WTC11 (cell line): ENCODE results near the gene ADGRL3. TPM values are rescaled to one million over a fixed set of nuclear protein-coding genes. Genes with fewer than 3 reads are reported as not detected.

Source experiments
- ATAC-seq: fragments of 200-7000 bp; cut with Tn5 transposase; 2 replicates; pipeline ENCODE4 v1.10.0; 2021; ENCODE audit warnings: mild to moderate bottlenecking, moderate library complexity
- CTCF ChIA-PET: fragments of 300-600 bp; sonication (Branson Sonifier 250); formaldehyde crosslinking; loops from one replicate; lab custom pipeline; 2021; ENCODE audit warnings: antibody characterized with exemption; lab: Charles Lee
- POLR2A ChIA-PET: fragments of 350-600 bp; sonication (Branson Sonifier 250); formaldehyde crosslinking; loops from one replicate; lab custom pipeline; 2021; ENCODE audit warnings: antibody characterized with exemption; lab: Charles Lee
- DNase-seq: peaks from one replicate; pipeline ENCODE4 v3.0.0; 2021; ENCODE audit warnings: low spot score
- H3K27ac Mint-ChIP-seq: 2 replicates; pipeline ENCODE4 v1.8.0; 2021; ENCODE audit warnings: mixed read lengths
- H3K27me3 Mint-ChIP-seq: 2 replicates; pipeline ENCODE4 v1.8.0; 2021; ENCODE audit warnings: low read depth, mild to moderate bottlenecking, moderate library complexity, mixed read lengths
- H3K36me3 Mint-ChIP-seq: 2 replicates; pipeline ENCODE4 v1.8.0; 2021; ENCODE audit warnings: mixed read lengths
- H3K4me1 Mint-ChIP-seq: 2 replicates; pipeline ENCODE4 v1.8.0; 2022; ENCODE audit warnings: mixed read lengths
- H3K4me3 Mint-ChIP-seq: 2 replicates; pipeline ENCODE4 v1.8.0; 2021; ENCODE audit warnings: mild to moderate bottlenecking, moderate library complexity, mixed read lengths
- H3K9me3 Mint-ChIP-seq: 2 replicates; pipeline ENCODE4 v1.8.0; 2021; ENCODE audit warnings: mixed read lengths
- ATF3 ChIP-seq: sonication (generic); formaldehyde crosslinking; conservative IDR thresholded peaks from 2 replicates; pipeline ENCODE4 v1.8.1; 2022; ENCODE audit warnings: mild to moderate bottlenecking, missing genetic modification reagents
- E2F4 ChIP-seq: sonication (generic); formaldehyde crosslinking; IDR thresholded peaks from 2 replicates; pipeline ENCODE4 v1.8.1; 2022; ENCODE audit warnings: low read depth, mild to moderate bottlenecking, moderate library complexity, missing genetic modification reagents, borderline replicate concordance
- ETV6 ChIP-seq: sonication (generic); formaldehyde crosslinking; IDR thresholded peaks from 2 replicates; pipeline ENCODE4 v1.8.1; 2022; ENCODE audit warnings: mild to moderate bottlenecking, missing genetic modification reagents
- GTF2I ChIP-seq: fragments of 250-450 bp; sonication (Bioruptor Pico); conservative IDR thresholded peaks from 2 replicates; pipeline ENCODE4 v1.4.0; 2021; ENCODE audit warnings: mild to moderate bottlenecking
- JUN ChIP-seq: sonication (generic); formaldehyde crosslinking; IDR thresholded peaks from 2 replicates; pipeline ENCODE4 v1.8.0; 2023; ENCODE audit warnings: mild to moderate bottlenecking, missing genetic modification reagents
- MLX ChIP-seq: sonication (generic); formaldehyde crosslinking; IDR thresholded peaks from 2 replicates; pipeline ENCODE4 v1.8.1; 2023; ENCODE audit warnings: mild to moderate bottlenecking, missing genetic modification reagents, moderate library complexity
- NFE2L1 ChIP-seq: sonication (generic); formaldehyde crosslinking; IDR thresholded peaks from 2 replicates; pipeline ENCODE4 v1.8.1; 2023; ENCODE audit warnings: missing genetic modification reagents
- PRDM15 ChIP-seq: sonication (generic); formaldehyde crosslinking; IDR thresholded peaks from 2 replicates; pipeline ENCODE4 v1.8.0; 2022; ENCODE audit warnings: missing genetic modification reagents
- SMAD4 ChIP-seq: sonication (generic); formaldehyde crosslinking; IDR thresholded peaks from 2 replicates; pipeline ENCODE4 v1.8.0; 2022; ENCODE audit warnings: mild to moderate bottlenecking, missing genetic modification reagents
- TEAD4 ChIP-seq: sonication (generic); formaldehyde crosslinking; IDR thresholded peaks from 2 replicates; pipeline ENCODE4 v1.8.0; 2022; ENCODE audit warnings: mild to moderate bottlenecking, missing genetic modification reagents
- TP53 ChIP-seq: sonication (generic); formaldehyde crosslinking; IDR thresholded peaks from 2 replicates; pipeline ENCODE4 v1.8.1; 2023; ENCODE audit warnings: mild to moderate bottlenecking, missing genetic modification reagents
- total RNA-seq: library from RNA; stranded (reverse); gene quantifications from 3 replicates; pipeline ENCODE4 v1.2.3, GENCODE V29; 2021
- TF ChIP-seq, protein P1 (sequence below): sonication (generic); formaldehyde crosslinking; IDR thresholded peaks from 2 replicates; pipeline ENCODE4 v1.8.0; 2023; ENCODE audit warnings: missing genetic modification reagents
- TF ChIP-seq, protein P2 (sequence below): sonication (generic); formaldehyde crosslinking; conservative IDR thresholded peaks from 2 replicates; pipeline ENCODE4 v1.8.1; 2023; ENCODE audit warnings: mild to moderate bottlenecking, low read depth, missing genetic modification reagents, moderate library complexity
- TF ChIP-seq, protein P3 (sequence below): fragments of 250-450 bp; sonication (Bioruptor Pico); IDR thresholded peaks from 2 replicates; pipeline ENCODE4 v1.8.0; 2021; ENCODE audit warnings: mild to moderate bottlenecking
- TF ChIP-seq, protein P4 (sequence below): sonication (generic); formaldehyde crosslinking; IDR thresholded peaks from 2 replicates; pipeline ENCODE4 v1.8.1; 2022; ENCODE audit warnings: mild to moderate bottlenecking, moderate library complexity, missing genetic modification reagents
- TF ChIP-seq, protein P5 (sequence below): fragments of 250-450 bp; sonication (Bioruptor Pico); IDR thresholded peaks from 2 replicates; pipeline ENCODE4 v1.9.0; 2021; ENCODE audit warnings: mild to moderate bottlenecking, borderline replicate concordance

The ADGRL3 gene
- total RNA-seq, 1 experiment from 2014 or later: 8.7 TPM

DNA sequence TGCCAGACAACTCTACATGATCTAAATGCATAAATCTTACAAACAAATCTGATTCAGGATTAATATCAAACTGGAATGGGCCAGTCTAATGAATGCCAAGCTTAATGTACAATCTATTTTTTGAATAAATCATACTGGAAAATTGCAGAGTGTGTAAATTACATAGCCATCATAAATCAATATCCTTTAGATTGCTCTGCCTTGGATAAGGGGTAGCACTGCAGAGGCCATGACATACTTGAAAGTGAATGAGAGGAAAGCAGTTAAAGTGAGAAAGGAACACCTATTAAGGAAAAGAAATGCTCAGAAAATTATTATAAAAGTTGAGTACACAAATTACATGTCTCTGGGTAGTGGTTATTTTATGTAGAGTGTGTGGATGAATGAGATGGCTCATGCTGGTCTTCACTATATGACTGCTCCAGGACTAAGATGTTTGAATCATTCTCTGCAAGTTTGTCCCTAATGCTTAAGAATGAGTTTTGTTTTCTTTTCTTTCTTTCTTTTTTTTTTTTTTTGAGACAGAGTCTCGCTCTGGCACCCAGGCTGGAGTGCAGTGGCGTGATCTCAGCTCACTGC is 100.2 kb downstream of the ADGRL3 start (continued):
- no peak for TF ChIP-seq NFE2L1 (CRISPR knock-in tag)
- TF ChIP-seq, protein P1, sequence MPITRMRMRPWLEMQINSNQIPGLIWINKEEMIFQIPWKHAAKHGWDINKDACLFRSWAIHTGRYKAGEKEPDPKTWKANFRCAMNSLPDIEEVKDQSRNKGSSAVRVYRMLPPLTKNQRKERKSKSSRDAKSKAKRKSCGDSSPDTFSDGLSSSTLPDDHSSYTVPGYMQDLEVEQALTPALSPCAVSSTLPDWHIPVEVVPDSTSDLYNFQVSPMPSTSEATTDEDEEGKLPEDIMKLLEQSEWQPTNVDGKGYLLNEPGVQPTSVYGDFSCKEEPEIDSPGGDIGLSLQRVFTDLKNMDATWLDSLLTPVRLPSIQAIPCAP (CRISPR knock-in tag): no peak

- H3K27me3 Mint-ChIP-seq: no peaks in the 10 kb centered on the region
- peaks cover 47% of the 10 kb centered on the region for H3K4me1 Mint-ChIP-seq
- DNase-seq (no peak), ATAC-seq (no peak)
- no peak overlapping the region for H3K27ac Mint-ChIP-seq
- H3K36me3 Mint-ChIP-seq: no peaks in the 10 kb centered on the region
- ChIA-PET POLR2A (no interaction called here), CTCF (no interaction called here)
- H3K4me3 Mint-ChIP-seq: no peak overlapping the region
- no peaks in the 10 kb centered on the region for H3K9me3 Mint-ChIP-seq
- TF ChIP-seq TP53 (CRISPR knock-in tag) (no peak), E2F4 (CRISPR knock-in tag) (no peak), MLX (CRISPR knock-in tag) (no peak), PRDM15 (no peak), GTF2I (CRISPR knock-in tag) (no peak), TEAD4 (no peak), ETV6 (no peak), ATF3 (CRISPR knock-in tag) (no peak), JUN (CRISPR knock-in tag) (no peak), SMAD4 (CRISPR knock-in tag) (no peak)
- TF ChIP-seq, protein P2, sequence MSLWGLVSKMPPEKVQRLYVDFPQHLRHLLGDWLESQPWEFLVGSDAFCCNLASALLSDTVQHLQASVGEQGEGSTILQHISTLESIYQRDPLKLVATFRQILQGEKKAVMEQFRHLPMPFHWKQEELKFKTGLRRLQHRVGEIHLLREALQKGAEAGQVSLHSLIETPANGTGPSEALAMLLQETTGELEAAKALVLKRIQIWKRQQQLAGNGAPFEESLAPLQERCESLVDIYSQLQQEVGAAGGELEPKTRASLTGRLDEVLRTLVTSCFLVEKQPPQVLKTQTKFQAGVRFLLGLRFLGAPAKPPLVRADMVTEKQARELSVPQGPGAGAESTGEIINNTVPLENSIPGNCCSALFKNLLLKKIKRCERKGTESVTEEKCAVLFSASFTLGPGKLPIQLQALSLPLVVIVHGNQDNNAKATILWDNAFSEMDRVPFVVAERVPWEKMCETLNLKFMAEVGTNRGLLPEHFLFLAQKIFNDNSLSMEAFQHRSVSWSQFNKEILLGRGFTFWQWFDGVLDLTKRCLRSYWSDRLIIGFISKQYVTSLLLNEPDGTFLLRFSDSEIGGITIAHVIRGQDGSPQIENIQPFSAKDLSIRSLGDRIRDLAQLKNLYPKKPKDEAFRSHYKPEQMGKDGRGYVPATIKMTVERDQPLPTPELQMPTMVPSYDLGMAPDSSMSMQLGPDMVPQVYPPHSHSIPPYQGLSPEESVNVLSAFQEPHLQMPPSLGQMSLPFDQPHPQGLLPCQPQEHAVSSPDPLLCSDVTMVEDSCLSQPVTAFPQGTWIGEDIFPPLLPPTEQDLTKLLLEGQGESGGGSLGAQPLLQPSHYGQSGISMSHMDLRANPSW: no peak
- TF ChIP-seq, protein P3, sequence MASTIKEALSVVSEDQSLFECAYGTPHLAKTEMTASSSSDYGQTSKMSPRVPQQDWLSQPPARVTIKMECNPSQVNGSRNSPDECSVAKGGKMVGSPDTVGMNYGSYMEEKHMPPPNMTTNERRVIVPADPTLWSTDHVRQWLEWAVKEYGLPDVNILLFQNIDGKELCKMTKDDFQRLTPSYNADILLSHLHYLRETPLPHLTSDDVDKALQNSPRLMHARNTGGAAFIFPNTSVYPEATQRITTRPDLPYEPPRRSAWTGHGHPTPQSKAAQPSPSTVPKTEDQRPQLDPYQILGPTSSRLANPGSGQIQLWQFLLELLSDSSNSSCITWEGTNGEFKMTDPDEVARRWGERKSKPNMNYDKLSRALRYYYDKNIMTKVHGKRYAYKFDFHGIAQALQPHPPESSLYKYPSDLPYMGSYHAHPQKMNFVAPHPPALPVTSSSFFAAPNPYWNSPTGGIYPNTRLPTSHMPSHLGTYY (CRISPR knock-in tag): no peak
- TF ChIP-seq, protein P4, sequence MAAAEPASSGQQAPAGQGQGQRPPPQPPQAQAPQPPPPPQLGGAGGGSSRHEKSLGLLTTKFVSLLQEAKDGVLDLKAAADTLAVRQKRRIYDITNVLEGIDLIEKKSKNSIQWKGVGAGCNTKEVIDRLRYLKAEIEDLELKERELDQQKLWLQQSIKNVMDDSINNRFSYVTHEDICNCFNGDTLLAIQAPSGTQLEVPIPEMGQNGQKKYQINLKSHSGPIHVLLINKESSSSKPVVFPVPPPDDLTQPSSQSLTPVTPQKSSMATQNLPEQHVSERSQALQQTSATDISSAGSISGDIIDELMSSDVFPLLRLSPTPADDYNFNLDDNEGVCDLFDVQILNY (CRISPR knock-in tag): no peak
- TF ChIP-seq, protein P5, sequence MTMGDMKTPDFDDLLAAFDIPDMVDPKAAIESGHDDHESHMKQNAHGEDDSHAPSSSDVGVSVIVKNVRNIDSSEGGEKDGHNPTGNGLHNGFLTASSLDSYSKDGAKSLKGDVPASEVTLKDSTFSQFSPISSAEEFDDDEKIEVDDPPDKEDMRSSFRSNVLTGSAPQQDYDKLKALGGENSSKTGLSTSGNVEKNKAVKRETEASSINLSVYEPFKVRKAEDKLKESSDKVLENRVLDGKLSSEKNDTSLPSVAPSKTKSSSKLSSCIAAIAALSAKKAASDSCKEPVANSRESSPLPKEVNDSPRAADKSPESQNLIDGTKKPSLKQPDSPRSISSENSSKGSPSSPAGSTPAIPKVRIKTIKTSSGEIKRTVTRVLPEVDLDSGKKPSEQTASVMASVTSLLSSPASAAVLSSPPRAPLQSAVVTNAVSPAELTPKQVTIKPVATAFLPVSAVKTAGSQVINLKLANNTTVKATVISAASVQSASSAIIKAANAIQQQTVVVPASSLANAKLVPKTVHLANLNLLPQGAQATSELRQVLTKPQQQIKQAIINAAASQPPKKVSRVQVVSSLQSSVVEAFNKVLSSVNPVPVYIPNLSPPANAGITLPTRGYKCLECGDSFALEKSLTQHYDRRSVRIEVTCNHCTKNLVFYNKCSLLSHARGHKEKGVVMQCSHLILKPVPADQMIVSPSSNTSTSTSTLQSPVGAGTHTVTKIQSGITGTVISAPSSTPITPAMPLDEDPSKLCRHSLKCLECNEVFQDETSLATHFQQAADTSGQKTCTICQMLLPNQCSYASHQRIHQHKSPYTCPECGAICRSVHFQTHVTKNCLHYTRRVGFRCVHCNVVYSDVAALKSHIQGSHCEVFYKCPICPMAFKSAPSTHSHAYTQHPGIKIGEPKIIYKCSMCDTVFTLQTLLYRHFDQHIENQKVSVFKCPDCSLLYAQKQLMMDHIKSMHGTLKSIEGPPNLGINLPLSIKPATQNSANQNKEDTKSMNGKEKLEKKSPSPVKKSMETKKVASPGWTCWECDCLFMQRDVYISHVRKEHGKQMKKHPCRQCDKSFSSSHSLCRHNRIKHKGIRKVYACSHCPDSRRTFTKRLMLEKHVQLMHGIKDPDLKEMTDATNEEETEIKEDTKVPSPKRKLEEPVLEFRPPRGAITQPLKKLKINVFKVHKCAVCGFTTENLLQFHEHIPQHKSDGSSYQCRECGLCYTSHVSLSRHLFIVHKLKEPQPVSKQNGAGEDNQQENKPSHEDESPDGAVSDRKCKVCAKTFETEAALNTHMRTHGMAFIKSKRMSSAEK (CRISPR knock-in tag): no peak
Measured at GRCh38 chr4:61301271-61301670, 101.1 kb downstream of the ADGRL3 start.
